ENCODE results near the gene PRKAG1.

- TF ChIP-seq CTCF (conservative IDR thresholded peaks at IDR 0.05; ENCODE audit: low read length) (no peak), EZH2phosphoT487 (IDR thresholded peaks at IDR 0.05; ENCODE audit: borderline replicate concordance, low read depth, low read length) (no peak)
Measured at GRCh38 chr12:49044660-49045059, 26.1 kb upstream of the PRKAG1 start.

Measured in OCI-LY7 (cell line).